ENCODE data around the gene SMO. TPM values are rescaled to one million over a fixed set of nuclear protein-coding genes. Genes with fewer than 3 reads are reported as not detected.

Gene SMO
- total and polyA plus RNA-seq, 9 of the 15 experiments (the other 6 are each of a cell fraction or from before 2014, with no cell fraction given), result 0.05 to 0.13 (median 0.10) TPM; not detected in 5

GRCh38 chr7:129163875-129164544 is 24.4 kb upstream of the SMO start (continued):
- no peak for TF ChIP-seq MCM2 (IDR thresholded peaks at IDR 0.05; ENCODE audit: low read depth)
- no peak for TF ChIP-seq RCOR1 (IDR thresholded peaks at IDR 0.05; ENCODE audit: borderline replicate concordance in 1 of 2, low read depth in 2 of 2, low read length in 2 of 2)
- no peak for TF ChIP-seq TOE1 (IDR thresholded peaks at IDR 0.05; ENCODE audit: borderline replicate concordance)
- TF ChIP-seq TOE1 (CRISPR knock-in tag; IDR thresholded peaks at IDR 0.05; ENCODE audit: borderline replicate concordance, low read depth), result no peak
- no peak for TF ChIP-seq RNF219 (CRISPR knock-in tag; IDR thresholded peaks at IDR 0.05)
- TF ChIP-seq ARID4B (CRISPR knock-in tag; IDR thresholded peaks at IDR 0.05), result no peak
- TF ChIP-seq SNIP1 (IDR thresholded peaks at IDR 0.05; ENCODE audit: low read depth), result no peak
- no peak for TF ChIP-seq ZNF311 (CRISPR knock-in tag; IDR thresholded peaks at IDR 0.05)
- TF ChIP-seq ARID3A (IDR thresholded peaks at IDR 0.05; ENCODE audit: borderline replicate concordance, low read depth, low read length), result 0 out of 2 replicates have a peak, but pooled peaks have one; percentile 15
- TF ChIP-seq SP1 (CRISPR knock-in tag; IDR thresholded peaks at IDR 0.05), result no peak
- no peak for TF ChIP-seq EP300 (IDR thresholded peaks at IDR 0.05; ENCODE audit: low read length)
- TF ChIP-seq NCOA2 (IDR thresholded peaks at IDR 0.05; ENCODE audit: partially characterized antibody in 2 of 2), result no peak
- no peak for TF ChIP-seq ZNF583 (CRISPR knock-in tag; IDR thresholded peaks at IDR 0.05)
- TF ChIP-seq SRSF7 (optimal IDR thresholded peaks at IDR 0.05; ENCODE audit: low read depth, low read length), result no peak
- TF ChIP-seq CTCF (IDR thresholded peaks at IDR 0.05 in 2 of 3, conservative IDR thresholded peaks at IDR 0.05 in 1 of 3; ENCODE audit: insufficient read depth in 2 of 3, low read depth in 1 of 3, low read length in 3 of 3), result peak; percentile 69 to 96 (median 88); a peak in 5 of 6 replicates
- no peak for TF ChIP-seq RBM15 (IDR thresholded peaks at IDR 0.05; ENCODE audit: insufficient read depth, low read length)
- TF ChIP-seq RAD21 (CRISPR knock-in tag; conservative IDR thresholded peaks at IDR 0.05 in 1 of 2, IDR thresholded peaks at IDR 0.05 in 1 of 2), result peak; percentile 55 to 79

Data from K562 (cell line).